ENCODE measurements around the gene MAPK1IP1L. TPM values are rescaled to one million over a fixed set of nuclear protein-coding genes. Genes with fewer than 3 reads are reported as not detected.

MAPK1IP1L gene
- total and polyA plus RNA-seq, 7 experiments from 2014 or later = 63.1 to 143 (median 79.7) TPM

DNA sequence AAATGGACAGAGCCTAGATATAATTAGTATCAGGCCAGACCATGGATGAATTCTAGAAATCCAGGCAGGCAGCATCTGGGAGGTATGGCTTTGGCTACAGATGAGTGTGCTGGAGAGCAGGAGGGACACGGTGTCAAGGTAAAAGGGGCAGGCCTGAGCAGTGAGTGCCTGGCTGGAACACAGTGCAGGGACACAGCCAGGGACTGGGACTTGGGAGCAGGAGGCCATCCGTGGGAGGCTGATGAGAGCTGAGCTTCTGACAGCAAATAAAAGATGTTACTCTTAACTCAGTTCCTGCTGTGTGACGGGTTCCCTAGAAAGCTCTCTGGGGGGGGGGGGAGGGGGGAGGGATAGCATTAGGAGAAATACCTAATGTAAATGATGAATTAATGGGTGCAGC is 64.0 kb downstream of the MAPK1IP1L start:
- Histone ChIP-seq H3K4me1 (ENCODE audit: control insufficient read depth in 2 of 2, insufficient read depth in 2 of 2, low read length in 2 of 2) (no peaks in the 10 kb centered on the region), H3K27ac (ENCODE audit: low read depth, low read length) (no peak overlapping the region), H3K9me3 (ENCODE audit: control insufficient read depth in 2 of 3, low read length in 3 of 3) (no peaks in the 10 kb centered on the region), H3K4me3 (ENCODE audit: low read length) (no peak overlapping the region), H3K36me3 (ENCODE audit: control insufficient read depth in 2 of 3, insufficient read depth in 3 of 3, low read length in 3 of 3) (no peaks in the 10 kb centered on the region), H3K27me3 (ENCODE audit: control insufficient read depth in 2 of 2, insufficient read depth in 2 of 2, low read length in 2 of 2) (no peaks in the 10 kb centered on the region)
- no peak for ATAC-seq
- DNase-seq = no peak
- H3K36me3 Mint-ChIP-seq = peaks cover 0 to 2% (median 0%) of the 10 kb centered on the region in 5 donors
- H3K27ac Mint-ChIP-seq = no peak overlapping the region
- H3K27me3 Mint-ChIP-seq = peaks cover 0 to 18% (median 0%) of the 10 kb centered on the region in 5 donors
- peaks cover 0 to 6% (median 0%) of the 10 kb centered on the region in 7 donors for H3K4me1 Mint-ChIP-seq
- intact Hi-C loops (cut with micrococcal nuclease) = no loop called here
- CTCF ChIA-PET = no interaction called here
- H3K4me3 Mint-ChIP-seq = peak overlapping the region in 1 of 10 donors; percentile 21
- H3K9me3 Mint-ChIP-seq = peaks cover 0 to 2% (median 0%) of the 10 kb centered on the region in 11 donors
- POLR2A ChIA-PET = no interaction called here

DNA sequence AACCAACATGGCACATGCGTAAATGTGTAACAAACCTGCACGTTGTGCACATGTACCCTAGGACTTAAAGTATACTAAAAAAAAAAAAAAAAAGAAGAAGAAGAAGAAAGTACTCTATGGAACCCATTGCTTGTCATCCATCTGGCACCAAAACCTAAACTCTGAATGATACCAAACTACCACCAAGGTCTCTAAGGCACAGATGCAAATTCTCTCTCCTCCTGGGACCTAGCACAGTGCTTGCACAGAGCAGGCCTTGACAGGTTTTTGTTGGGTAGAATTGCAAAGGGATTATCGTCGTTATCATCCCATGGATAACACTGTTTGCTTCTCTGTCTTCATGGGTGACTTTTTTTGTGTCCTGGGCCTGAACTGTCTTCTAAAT is 64.4 kb downstream of the MAPK1IP1L start:
- Histone ChIP-seq H3K4me3 (ENCODE audit: low read length) (no peak overlapping the region), H3K27ac (ENCODE audit: low read depth, low read length) (no peak overlapping the region), H3K27me3 (ENCODE audit: control insufficient read depth in 2 of 2, insufficient read depth in 2 of 2, low read length in 2 of 2) (no peaks in the 10 kb centered on the region), H3K36me3 (ENCODE audit: control insufficient read depth in 2 of 3, insufficient read depth in 3 of 3, low read length in 3 of 3) (no peaks in the 10 kb centered on the region), H3K4me1 (ENCODE audit: control insufficient read depth in 2 of 2, insufficient read depth in 2 of 2, low read length in 2 of 2) (no peaks in the 10 kb centered on the region), H3K9me3 (ENCODE audit: control insufficient read depth in 2 of 3, low read length in 3 of 3) (no peaks in the 10 kb centered on the region)
- ChIA-PET POLR2A (no interaction called here), CTCF (no interaction called here)
- Mint-ChIP-seq H3K9me3 (peaks cover 0 to 2% (median 0%) of the 10 kb centered on the region in 11 donors), H3K4me1 (peaks cover 0 to 8% (median 0%) of the 10 kb centered on the region in 7 donors), H3K27me3 (peaks cover 0 to 21% (median 0%) of the 10 kb centered on the region in 5 donors), H3K4me3 (no peak overlapping the region), H3K27ac (no peak overlapping the region), H3K36me3 (peaks cover 0 to 2% (median 0%) of the 10 kb centered on the region in 5 donors)
- intact Hi-C loops (cut with micrococcal nuclease) = no loop called here
- DNase-seq (no peak), ATAC-seq (no peak)

DNA sequence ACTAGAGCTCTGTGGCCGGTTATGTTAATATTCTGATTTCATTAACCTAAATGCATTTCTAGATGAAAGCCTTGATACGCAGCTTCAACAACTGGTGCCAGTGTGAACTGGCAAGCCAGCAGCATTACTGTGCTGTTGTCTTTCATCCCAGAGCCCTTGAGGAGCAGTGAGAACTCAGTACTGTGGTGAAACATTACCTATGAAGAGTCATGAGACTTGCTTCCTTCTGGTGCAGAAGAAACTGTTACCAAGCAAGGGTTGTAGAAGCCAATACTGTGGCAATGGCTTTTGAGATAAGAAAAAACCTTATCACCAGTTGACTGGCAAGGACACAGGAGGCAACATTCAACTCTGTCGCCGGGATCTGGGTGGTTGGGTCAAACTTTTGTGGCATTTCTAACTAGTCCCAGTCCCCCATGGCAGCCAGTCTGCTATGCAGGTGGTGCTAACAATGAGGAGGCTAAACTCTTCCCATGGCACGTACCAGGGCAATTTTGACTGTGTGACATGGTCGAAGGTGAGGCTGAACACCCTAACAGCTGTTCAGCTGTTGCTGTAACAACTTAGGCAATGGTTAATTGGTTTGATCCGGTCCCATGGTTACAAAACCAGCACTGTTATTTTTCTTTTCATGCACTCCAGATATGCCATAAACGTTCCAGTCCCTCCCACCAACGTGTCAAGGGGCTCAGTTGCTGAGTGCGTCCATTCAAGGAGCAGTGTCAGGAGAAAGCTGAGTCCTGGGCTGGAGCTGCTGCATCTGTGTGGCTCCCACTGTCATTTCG is 65.0 kb downstream of the MAPK1IP1L start:
- DNase-seq (no peak), ATAC-seq (no peak)
- H3K4me1 Mint-ChIP-seq = peaks cover 0 to 12% (median 0%) of the 10 kb centered on the region in 7 donors
- Histone ChIP-seq H3K4me1 (ENCODE audit: control insufficient read depth in 2 of 2, insufficient read depth in 2 of 2, low read length in 2 of 2) (no peaks in the 10 kb centered on the region), H3K27ac (ENCODE audit: low read depth, low read length) (no peak overlapping the region), H3K36me3 (ENCODE audit: control insufficient read depth in 2 of 3, insufficient read depth in 3 of 3, low read length in 3 of 3) (no peaks in the 10 kb centered on the region), H3K9me3 (ENCODE audit: control insufficient read depth in 2 of 3, low read length in 3 of 3) (no peaks in the 10 kb centered on the region), H3K27me3 (ENCODE audit: control insufficient read depth in 2 of 2, insufficient read depth in 2 of 2, low read length in 2 of 2) (no peaks in the 10 kb centered on the region), H3K4me3 (ENCODE audit: low read length) (no peak overlapping the region)
- no peaks in the 10 kb centered on the region for H3K36me3 Mint-ChIP-seq
- intact Hi-C loops (cut with micrococcal nuclease) = no loop called here
- H3K27ac Mint-ChIP-seq = no peak overlapping the region
- CTCF ChIA-PET = no interaction called here
- peaks cover 0 to 2% (median 0%) of the 10 kb centered on the region in 11 donors for H3K9me3 Mint-ChIP-seq
- H3K27me3 Mint-ChIP-seq = peaks cover 0 to 24% (median 0%) of the 10 kb centered on the region in 5 donors
- POLR2A ChIA-PET = no interaction called here
- H3K4me3 Mint-ChIP-seq = no peak overlapping the region

DNA sequence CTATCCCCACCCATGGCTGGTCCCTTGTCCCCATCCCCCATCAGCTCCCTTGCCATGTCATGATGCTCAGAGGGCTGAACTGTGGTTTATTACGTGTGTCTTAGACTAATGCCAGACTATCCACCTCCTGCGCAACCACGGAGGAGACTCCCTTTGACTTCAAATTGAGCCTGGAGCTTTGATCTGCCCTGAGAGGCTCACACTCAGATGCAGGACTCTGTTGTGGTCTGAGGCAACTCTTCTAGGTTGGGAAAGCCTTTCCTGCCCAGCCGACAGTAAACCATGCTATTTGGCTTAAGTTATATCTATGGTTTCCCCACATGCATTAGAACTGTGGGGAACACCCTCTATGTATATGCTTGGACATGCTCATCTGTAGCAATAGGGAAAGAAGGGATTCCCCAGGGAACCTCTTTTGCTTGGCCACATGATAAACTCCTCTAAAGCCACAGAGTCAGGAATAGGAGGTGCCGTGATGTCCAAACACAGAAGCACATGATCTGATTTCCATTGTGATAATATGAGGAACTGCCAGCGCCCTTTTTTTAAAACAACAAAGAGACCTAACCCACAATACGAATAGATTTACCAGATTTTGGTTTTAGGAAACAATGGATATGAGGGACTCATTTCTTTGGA is 66.5 kb downstream of the MAPK1IP1L start:
- intact Hi-C loops (cut with micrococcal nuclease) = no loop called here
- POLR2A ChIA-PET = no interaction called here
- Mint-ChIP-seq H3K4me3 (no peak overlapping the region), H3K27me3 (peaks cover 0 to 28% (median 4%) of the 10 kb centered on the region in 5 donors), H3K4me1 (peaks cover 0 to 12% (median 0%) of the 10 kb centered on the region in 7 donors), H3K27ac (peak overlapping the region in 1 of 9 donors; percentile 13), H3K9me3 (peaks cover 0 to 2% (median 0%) of the 10 kb centered on the region in 11 donors), H3K36me3 (no peaks in the 10 kb centered on the region)
- DNase-seq (no peak), ATAC-seq (peak; percentile 78)
- Histone ChIP-seq H3K27me3 (ENCODE audit: control insufficient read depth in 2 of 2, insufficient read depth in 2 of 2, low read length in 2 of 2) (no peaks in the 10 kb centered on the region), H3K27ac (ENCODE audit: low read depth, low read length) (no peak overlapping the region), H3K4me1 (ENCODE audit: control insufficient read depth in 2 of 2, insufficient read depth in 2 of 2, low read length in 2 of 2) (no peaks in the 10 kb centered on the region), H3K36me3 (ENCODE audit: control insufficient read depth in 2 of 3, insufficient read depth in 3 of 3, low read length in 3 of 3) (no peaks in the 10 kb centered on the region), H3K9me3 (ENCODE audit: control insufficient read depth in 2 of 3, low read length in 3 of 3) (no peaks in the 10 kb centered on the region), H3K4me3 (ENCODE audit: low read length) (no peak overlapping the region)
- CTCF ChIA-PET = no interaction called here

DNA sequence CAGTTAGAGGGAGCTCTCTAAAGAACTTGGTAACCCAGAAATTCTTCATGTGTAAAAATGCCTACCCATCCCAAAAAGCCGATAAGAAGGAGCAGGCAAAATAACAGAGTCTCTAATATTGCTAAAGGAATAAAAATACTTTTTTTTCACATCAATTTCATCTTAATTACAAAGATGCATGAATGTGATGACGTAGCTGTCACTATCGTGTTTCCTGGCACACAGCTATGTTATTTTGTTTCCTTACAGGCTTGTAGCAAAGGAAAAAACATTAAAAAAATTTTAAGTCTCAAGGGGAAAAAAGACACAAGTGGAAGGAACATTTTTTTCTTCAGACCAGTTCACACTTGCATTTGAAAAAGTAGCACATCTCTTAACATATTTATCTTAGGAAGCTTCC is 67.3 kb downstream of the MAPK1IP1L start:
- intact Hi-C loops (cut with micrococcal nuclease) = no loop called here
- no peak for DNase-seq
- H3K9me3 ChIP-seq (ENCODE audit: control insufficient read depth in 2 of 3, low read length in 3 of 3) = no peaks in the 10 kb centered on the region
- Mint-ChIP-seq H3K9me3 (peaks cover 0 to 2% (median 0%) of the 10 kb centered on the region in 11 donors), H3K27me3 (peaks cover 0 to 28% (median 4%) of the 10 kb centered on the region in 5 donors), H3K27ac (no peak overlapping the region), H3K4me3 (no peak overlapping the region), H3K4me1 (peaks cover 0 to 12% (median 0%) of the 10 kb centered on the region in 7 donors), H3K36me3 (no peaks in the 10 kb centered on the region)
- H3K27ac ChIP-seq (ENCODE audit: low read depth, low read length) = no peak overlapping the region
- ATAC-seq = no peak
- POLR2A ChIA-PET = interaction anchor here (0.6 kb wide), 1 partner anchor 293 kb away, joined by 3 read pairs; no protein-coding TSS in a partner anchor
- H3K36me3 ChIP-seq (ENCODE audit: control insufficient read depth in 2 of 3, insufficient read depth in 3 of 3, low read length in 3 of 3) = no peaks in the 10 kb centered on the region
- no peak overlapping the region for H3K4me3 ChIP-seq (ENCODE audit: low read length)
- no peaks in the 10 kb centered on the region for H3K4me1 ChIP-seq (ENCODE audit: control insufficient read depth in 2 of 2, insufficient read depth in 2 of 2, low read length in 2 of 2)
- H3K27me3 ChIP-seq (ENCODE audit: control insufficient read depth in 2 of 2, insufficient read depth in 2 of 2, low read length in 2 of 2) = no peaks in the 10 kb centered on the region
- CTCF ChIA-PET = interaction anchor here (0.6 kb wide), 1 partner anchor 28 kb away, joined by 3 read pairs; no protein-coding TSS in a partner anchor
